WTC11 (cell line): ENCODE data around the gene DCAF16. TPM values are rescaled to one million over a fixed set of nuclear protein-coding genes. Genes with fewer than 3 reads are reported as not detected.

Source experiments
- ATAC-seq: fragments of 200-7000 bp; cut with Tn5 transposase; 2 replicates; pipeline ENCODE4 v1.10.0; 2021; ENCODE audit warnings: mild to moderate bottlenecking, moderate library complexity
- CTCF ChIA-PET: fragments of 300-600 bp; sonication (Branson Sonifier 250); formaldehyde crosslinking; loops from one replicate; lab custom pipeline; 2021; ENCODE audit warnings: antibody characterized with exemption; lab: Charles Lee
- POLR2A ChIA-PET: fragments of 350-600 bp; sonication (Branson Sonifier 250); formaldehyde crosslinking; loops from one replicate; lab custom pipeline; 2021; ENCODE audit warnings: antibody characterized with exemption; lab: Charles Lee
- DNase-seq: peaks from one replicate; pipeline ENCODE4 v3.0.0; 2021; ENCODE audit warnings: low spot score
- H3K27ac Mint-ChIP-seq: 2 replicates; pipeline ENCODE4 v1.8.0; 2021; ENCODE audit warnings: mixed read lengths
- H3K27me3 Mint-ChIP-seq: 2 replicates; pipeline ENCODE4 v1.8.0; 2021; ENCODE audit warnings: low read depth, mild to moderate bottlenecking, moderate library complexity, mixed read lengths
- H3K36me3 Mint-ChIP-seq: 2 replicates; pipeline ENCODE4 v1.8.0; 2021; ENCODE audit warnings: mixed read lengths
- H3K4me1 Mint-ChIP-seq: 2 replicates; pipeline ENCODE4 v1.8.0; 2022; ENCODE audit warnings: mixed read lengths
- H3K4me3 Mint-ChIP-seq: 2 replicates; pipeline ENCODE4 v1.8.0; 2021; ENCODE audit warnings: mild to moderate bottlenecking, moderate library complexity, mixed read lengths
- H3K9me3 Mint-ChIP-seq: 2 replicates; pipeline ENCODE4 v1.8.0; 2021; ENCODE audit warnings: mixed read lengths
- ARID4B ChIP-seq: sonication (generic); formaldehyde crosslinking; IDR thresholded peaks from 2 replicates; pipeline ENCODE4 v1.8.0; 2023; ENCODE audit warnings: missing genetic modification reagents, mild to moderate bottlenecking, borderline replicate concordance
- ATF1 ChIP-seq: sonication (generic); formaldehyde crosslinking; IDR thresholded peaks from 2 replicates; pipeline ENCODE4 v1.8.1; 2023; ENCODE audit warnings: mild to moderate bottlenecking, moderate library complexity, missing genetic modification reagents
- ATF3 ChIP-seq: sonication (generic); formaldehyde crosslinking; conservative IDR thresholded peaks from 2 replicates; pipeline ENCODE4 v1.8.1; 2022; ENCODE audit warnings: mild to moderate bottlenecking, missing genetic modification reagents
- CREM ChIP-seq: sonication (generic); formaldehyde crosslinking; IDR thresholded peaks from 2 replicates; pipeline ENCODE4 v1.8.1; 2022; ENCODE audit warnings: mild to moderate bottlenecking, missing genetic modification reagents, moderate library complexity
- E2F4 ChIP-seq: sonication (generic); formaldehyde crosslinking; IDR thresholded peaks from 2 replicates; pipeline ENCODE4 v1.8.1; 2022; ENCODE audit warnings: low read depth, mild to moderate bottlenecking, moderate library complexity, missing genetic modification reagents, borderline replicate concordance
- E2F5 ChIP-seq: sonication (generic); formaldehyde crosslinking; IDR thresholded peaks from 2 replicates; pipeline ENCODE4 v1.8.1; 2022; ENCODE audit warnings: mild to moderate bottlenecking, moderate library complexity, missing genetic modification reagents
- FOXK1 ChIP-seq: sonication (generic); formaldehyde crosslinking; IDR thresholded peaks from 2 replicates; pipeline ENCODE4 v1.8.0; 2022; ENCODE audit warnings: mild to moderate bottlenecking, moderate library complexity, missing genetic modification reagents
- FOXP4 ChIP-seq: sonication (generic); formaldehyde crosslinking; IDR thresholded peaks from 2 replicates; pipeline ENCODE4 v1.8.0; 2022; ENCODE audit warnings: mild to moderate bottlenecking, missing genetic modification reagents
- GABPB1 ChIP-seq: sonication (generic); formaldehyde crosslinking; IDR thresholded peaks from 2 replicates; pipeline ENCODE4 v1.8.1; 2023; ENCODE audit warnings: mild to moderate bottlenecking, missing genetic modification reagents
- IRF2 ChIP-seq: sonication (generic); formaldehyde crosslinking; IDR thresholded peaks from 2 replicates; pipeline ENCODE4 v1.8.0; 2022; ENCODE audit warnings: low read depth, missing genetic modification reagents, borderline replicate concordance
- MLX ChIP-seq: sonication (generic); formaldehyde crosslinking; IDR thresholded peaks from 2 replicates; pipeline ENCODE4 v1.8.1; 2023; ENCODE audit warnings: mild to moderate bottlenecking, missing genetic modification reagents, moderate library complexity
- NR1H2 ChIP-seq: sonication (generic); formaldehyde crosslinking; IDR thresholded peaks from 2 replicates; pipeline ENCODE4 v1.9.0; 2021; ENCODE audit warnings: mild to moderate bottlenecking, moderate library complexity, missing genetic modification reagents
- NR2C2 ChIP-seq: sonication (generic); formaldehyde crosslinking; IDR thresholded peaks from 2 replicates; pipeline ENCODE4 v1.8.0; 2022; ENCODE audit warnings: mild to moderate bottlenecking, missing genetic modification reagents
- OVOL2 ChIP-seq: fragments of 250-450 bp; sonication (Bioruptor Pico); IDR thresholded peaks from 2 replicates; pipeline ENCODE4 v1.9.0; 2021; ENCODE audit warnings: mild to moderate bottlenecking, borderline replicate concordance
- PRRX2 ChIP-seq: fragments of 250-450 bp; sonication (Bioruptor Pico); IDR thresholded peaks from 2 replicates; pipeline ENCODE4 v1.8.0; 2021; ENCODE audit warnings: mild to moderate bottlenecking
- SP1 ChIP-seq: sonication (generic); formaldehyde crosslinking; conservative IDR thresholded peaks from 2 replicates; pipeline ENCODE4 v1.8.1; 2022; ENCODE audit warnings: missing genetic modification reagents
- TP53 ChIP-seq: sonication (generic); formaldehyde crosslinking; IDR thresholded peaks from 2 replicates; pipeline ENCODE4 v1.8.1; 2023; ENCODE audit warnings: mild to moderate bottlenecking, missing genetic modification reagents
- USF1 ChIP-seq: sonication (generic); formaldehyde crosslinking; IDR thresholded peaks from 2 replicates; pipeline ENCODE4 v1.8.0; 2022; ENCODE audit warnings: mild to moderate bottlenecking, missing genetic modification reagents
- ZMAT4 ChIP-seq: fragments of 250-450 bp; sonication (Bioruptor Pico); IDR thresholded peaks from 2 replicates; pipeline ENCODE4 v1.9.0; 2021; ENCODE audit warnings: mild to moderate bottlenecking
- ZNF121 ChIP-seq: sonication (generic); formaldehyde crosslinking; IDR thresholded peaks from 2 replicates; pipeline ENCODE4 v1.8.0; 2023; ENCODE audit warnings: missing genetic modification reagents
- ZNF281 ChIP-seq: sonication (generic); formaldehyde crosslinking; IDR thresholded peaks from 2 replicates; pipeline ENCODE4 v1.8.0; 2023; ENCODE audit warnings: mild to moderate bottlenecking, missing genetic modification reagents
- ZNF416 ChIP-seq: fragments of 250-450 bp; sonication (Bioruptor Pico); IDR thresholded peaks from 2 replicates; pipeline ENCODE4 v1.9.0; 2021; ENCODE audit warnings: mild to moderate bottlenecking, inconsistent platforms
- ZNF671 ChIP-seq: fragments of 250-450 bp; sonication (Bioruptor Pico); IDR thresholded peaks from 2 replicates; pipeline ENCODE4 v1.8.0; 2021; ENCODE audit warnings: mild to moderate bottlenecking
- total RNA-seq: library from RNA; stranded (reverse); gene quantifications from 3 replicates; pipeline ENCODE4 v1.2.3, GENCODE V29; 2021

The DCAF16 gene
- total RNA-seq, 1 experiment from 2014 or later: 53.6 TPM

GRCh38 chr4:17811078-17811603 lies 584 bp upstream of the DCAF16 start:
- no peak for DNase-seq
- Mint-ChIP-seq H3K9me3 (no peaks in the 10 kb centered on the region), H3K36me3 (peaks cover 33% of the 10 kb centered on the region), H3K4me1 (peaks cover 38% of the 10 kb centered on the region), H3K27ac (peak overlapping the region; percentile 99)
- no peak; the same call in 1 of the 2 replicates for TF ChIP-seq E2F5 (CRISPR knock-in tag)
- no peak for TF ChIP-seq IRF2 (CRISPR knock-in tag)
- 0 out of 2 replicates have a peak, but pooled peaks have one; percentile 5 for TF ChIP-seq TP53 (CRISPR knock-in tag)
- no peak for TF ChIP-seq PRRX2 (CRISPR knock-in tag)
- TF ChIP-seq FOXK1: no peak
- peak; percentile 67; the same call in 1 of the 2 replicates for TF ChIP-seq E2F4
- no peak for TF ChIP-seq ARID4B (CRISPR knock-in tag)
- TF ChIP-seq GABPB1: no peak
- TF ChIP-seq CREM (CRISPR knock-in tag): no peak
- TF ChIP-seq USF1: no peak
- TF ChIP-seq ATF1 (CRISPR knock-in tag): no peak
- TF ChIP-seq ZNF121: no peak
- TF ChIP-seq ZNF416: no peak
- TF ChIP-seq MLX: 0 out of 2 replicates have a peak, but pooled peaks have one; percentile 9
- TF ChIP-seq ZNF281 (CRISPR knock-in tag): no peak
- TF ChIP-seq, all 79 proteins: peak for 3
- Mint-ChIP-seq H3K4me3 (peak overlapping the region; percentile 97), H3K27me3 (peaks cover 3% of the 10 kb centered on the region; the same call in 1 of the 2 replicates)
- POLR2A ChIA-PET: no interaction called here
- CTCF ChIA-PET: no interaction called here
- peak; percentile 25 for ATAC-seq

- H3K27me3 Mint-ChIP-seq: peaks cover 3% of the 10 kb centered on the region; the same call in 1 of the 2 replicates
- ChIA-PET CTCF (interaction anchor here (1.0 kb wide), 1 partner anchor 8 kb away, joined by 3 read pairs; no protein-coding TSS in a partner anchor), POLR2A (no interaction called here)
- peak overlapping the region; percentile 83 for H3K27ac Mint-ChIP-seq
- H3K4me3 Mint-ChIP-seq: peak overlapping the region; percentile 97
- peaks cover 23% of the 10 kb centered on the region for H3K36me3 Mint-ChIP-seq
- DNase-seq: no peak
- H3K4me1 Mint-ChIP-seq: peaks cover 38% of the 10 kb centered on the region
- ATAC-seq: no peak
- H3K9me3 Mint-ChIP-seq: no peaks in the 10 kb centered on the region
- TF ChIP-seq ATF3 (CRISPR knock-in tag) (no peak), ZNF671 (CRISPR knock-in tag) (no peak), FOXP4 (CRISPR knock-in tag) (no peak), ZMAT4 (CRISPR knock-in tag) (no peak), IRF2 (CRISPR knock-in tag) (no peak), NR2C2 (no peak), OVOL2 (CRISPR knock-in tag) (no peak), SP1 (CRISPR knock-in tag) (no peak), NR1H2 (no peak), FOXK1 (no peak)
Observed at GRCh38 chr4:17809667-17810066, 890 bp downstream of the DCAF16 start.
